Measurements from ENCODE around the gene VMP1. TPM values are rescaled to one million over a fixed set of nuclear protein-coding genes. Genes with fewer than 3 reads are reported as not detected.
A peak's percentile ranks its signal among the peaks of the same experiment; 100 is the strongest.
"Not testable (repeated sequence)": the region's sequence is repeated elsewhere in the genome, so short reads cannot be mapped to it uniquely, and the experiment has no call there.

The VMP1 gene
- total RNA-seq, 1 experiment from 2014 or later: 107 TPM

DNA sequence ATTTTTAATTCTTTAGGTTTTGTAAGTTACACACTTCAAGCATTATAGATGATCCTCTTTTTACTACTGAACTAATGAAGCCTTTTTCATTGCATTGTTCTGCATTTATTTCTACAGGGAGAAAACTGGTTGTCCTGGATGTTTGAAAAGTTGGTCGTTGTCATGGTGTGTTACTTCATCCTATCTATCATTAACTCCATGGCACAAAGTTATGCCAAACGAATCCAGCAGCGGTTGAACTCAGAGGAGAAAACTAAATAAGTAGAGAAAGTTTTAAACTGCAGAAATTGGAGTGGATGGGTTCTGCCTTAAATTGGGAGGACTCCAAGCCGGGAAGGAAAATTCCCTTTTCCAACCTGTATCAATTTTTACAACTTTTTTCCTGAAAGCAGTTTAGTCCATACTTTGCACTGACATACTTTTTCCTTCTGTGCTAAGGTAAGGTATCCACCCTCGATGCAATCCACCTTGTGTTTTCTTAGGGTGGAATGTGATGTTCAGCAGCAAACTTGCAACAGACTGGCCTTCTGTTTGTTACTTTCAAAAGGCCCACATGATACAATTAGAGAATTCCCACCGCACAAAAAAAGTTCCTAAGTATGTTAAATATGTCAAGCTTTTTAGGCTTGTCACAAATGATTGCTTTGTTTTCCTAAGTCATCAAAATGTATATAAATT, 132.3 kb downstream of the VMP1 start:
- Histone ChIP-seq H3K27ac (ENCODE audit: low read depth, low read length, poor library complexity, severe bottlenecking) (peak overlapping the region; percentile 100), H3K4me1 (ENCODE audit: insufficient read depth, low read length, poor library complexity, severe bottlenecking) (peaks cover 23% of the 10 kb centered on the region), H3K4me3 (ENCODE audit: low read depth, low read length, poor library complexity, severe bottlenecking) (peak overlapping the region; percentile 55), H3K36me3 (ENCODE audit: insufficient read depth, low read length, poor library complexity, severe bottlenecking) (peaks cover 13% of the 10 kb centered on the region), H3K27me3 (replicated peaks; ENCODE audit: insufficient read depth, low read depth, low read length, poor library complexity) (no peaks in the 10 kb centered on the region), H3K9me3 (ENCODE audit: low read depth, low read length, poor library complexity, severe bottlenecking) (no peaks in the 10 kb centered on the region)
- BruUV-seq (replicated peaks): no TSS peak
- CTCF ChIA-PET: interaction anchor here (3.3 kb wide), 1 partner anchor 86 kb away, joined by 24 read pairs; no protein-coding TSS in a partner anchor
- TF ChIP-seq, protein P1, sequence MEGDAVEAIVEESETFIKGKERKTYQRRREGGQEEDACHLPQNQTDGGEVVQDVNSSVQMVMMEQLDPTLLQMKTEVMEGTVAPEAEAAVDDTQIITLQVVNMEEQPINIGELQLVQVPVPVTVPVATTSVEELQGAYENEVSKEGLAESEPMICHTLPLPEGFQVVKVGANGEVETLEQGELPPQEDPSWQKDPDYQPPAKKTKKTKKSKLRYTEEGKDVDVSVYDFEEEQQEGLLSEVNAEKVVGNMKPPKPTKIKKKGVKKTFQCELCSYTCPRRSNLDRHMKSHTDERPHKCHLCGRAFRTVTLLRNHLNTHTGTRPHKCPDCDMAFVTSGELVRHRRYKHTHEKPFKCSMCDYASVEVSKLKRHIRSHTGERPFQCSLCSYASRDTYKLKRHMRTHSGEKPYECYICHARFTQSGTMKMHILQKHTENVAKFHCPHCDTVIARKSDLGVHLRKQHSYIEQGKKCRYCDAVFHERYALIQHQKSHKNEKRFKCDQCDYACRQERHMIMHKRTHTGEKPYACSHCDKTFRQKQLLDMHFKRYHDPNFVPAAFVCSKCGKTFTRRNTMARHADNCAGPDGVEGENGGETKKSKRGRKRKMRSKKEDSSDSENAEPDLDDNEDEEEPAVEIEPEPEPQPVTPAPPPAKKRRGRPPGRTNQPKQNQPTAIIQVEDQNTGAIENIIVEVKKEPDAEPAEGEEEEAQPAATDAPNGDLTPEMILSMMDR (conservative IDR thresholded peaks at IDR 0.05; ENCODE audit: low read depth, low read length): no peak
- TF ChIP-seq EZH2 (IDR thresholded peaks at IDR 0.05; ENCODE audit: borderline replicate concordance, low read depth, low read length, poor library complexity, severe bottlenecking): no peak
- intact Hi-C loops (cut with micrococcal nuclease; ENCODE audit: unreplicated experiment): loop anchor here (1.0 to 5.0 kb wide), 3 partner anchors 37 to 86 kb away; no protein-coding TSS in a partner anchor
- DNase-seq (ENCODE audit: low spot score): no peak
- POLR2A ChIA-PET (ENCODE audit: low non-redundant PET): no interaction called here

DNA sequence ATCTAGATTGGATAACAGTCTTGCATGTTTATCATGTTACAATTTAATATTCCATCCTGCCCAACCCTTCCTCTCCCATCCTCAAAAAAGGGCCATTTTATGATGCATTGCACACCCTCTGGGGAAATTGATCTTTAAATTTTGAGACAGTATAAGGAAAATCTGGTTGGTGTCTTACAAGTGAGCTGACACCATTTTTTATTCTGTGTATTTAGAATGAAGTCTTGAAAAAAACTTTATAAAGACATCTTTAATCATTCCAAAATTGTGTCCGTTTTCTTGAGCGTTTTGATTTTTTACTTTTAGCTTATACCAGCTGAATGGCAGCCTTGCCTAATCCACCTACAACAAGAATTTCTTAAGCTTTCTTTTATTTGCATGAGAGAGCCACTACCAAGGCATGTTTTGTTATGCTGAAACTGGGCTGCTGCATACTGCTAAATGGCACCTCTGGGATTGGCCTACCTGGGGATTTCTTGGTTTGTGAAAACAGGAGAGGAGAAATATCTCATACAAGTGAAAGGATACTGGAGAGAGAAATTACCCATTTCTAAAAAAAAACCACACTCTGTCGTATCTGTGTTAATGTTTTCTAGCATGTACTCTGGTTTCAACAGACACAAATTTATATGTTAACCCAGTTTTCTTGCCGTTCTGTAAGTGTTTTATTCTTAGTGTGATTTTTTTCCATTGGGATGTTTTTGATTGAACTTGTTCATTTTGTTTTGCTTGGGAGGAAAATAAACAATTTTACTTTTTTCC, 133.1 kb downstream of the VMP1 start:
- H3K27ac ChIP-seq (ENCODE audit: low read depth, low read length, poor library complexity, severe bottlenecking): peak overlapping the region; percentile 100
- H3K9me3 ChIP-seq (ENCODE audit: low read depth, low read length, poor library complexity, severe bottlenecking): no peaks in the 10 kb centered on the region
- H3K36me3 ChIP-seq (ENCODE audit: insufficient read depth, low read length, poor library complexity, severe bottlenecking): peaks cover 13% of the 10 kb centered on the region
- intact Hi-C loops (cut with micrococcal nuclease; ENCODE audit: unreplicated experiment): no loop called here
- no peaks in the 10 kb centered on the region for H3K27me3 ChIP-seq (replicated peaks; ENCODE audit: insufficient read depth, low read depth, low read length, poor library complexity)
- H3K4me1 ChIP-seq (ENCODE audit: insufficient read depth, low read length, poor library complexity, severe bottlenecking): peaks cover 23% of the 10 kb centered on the region
- POLR2A ChIA-PET (ENCODE audit: low non-redundant PET): interaction anchor here (0.7 kb wide), 1 partner anchor 52 kb away, joined by 5 read pairs; no protein-coding TSS in a partner anchor
- peak overlapping the region; percentile 55 for H3K4me3 ChIP-seq (ENCODE audit: low read depth, low read length, poor library complexity, severe bottlenecking)
- DNase-seq (ENCODE audit: low spot score): no peak
- no peak for TF ChIP-seq EZH2 (IDR thresholded peaks at IDR 0.05; ENCODE audit: borderline replicate concordance, low read depth, low read length, poor library complexity, severe bottlenecking)
- TF ChIP-seq, protein P1 (conservative IDR thresholded peaks at IDR 0.05; ENCODE audit: low read depth, low read length): no peak
- CTCF ChIA-PET: interaction anchor here (1.4 kb wide), 1 partner anchor 86 kb away, joined by 4 read pairs; no protein-coding TSS in a partner anchor
- no TSS peak for BruUV-seq (replicated peaks)

DNA sequence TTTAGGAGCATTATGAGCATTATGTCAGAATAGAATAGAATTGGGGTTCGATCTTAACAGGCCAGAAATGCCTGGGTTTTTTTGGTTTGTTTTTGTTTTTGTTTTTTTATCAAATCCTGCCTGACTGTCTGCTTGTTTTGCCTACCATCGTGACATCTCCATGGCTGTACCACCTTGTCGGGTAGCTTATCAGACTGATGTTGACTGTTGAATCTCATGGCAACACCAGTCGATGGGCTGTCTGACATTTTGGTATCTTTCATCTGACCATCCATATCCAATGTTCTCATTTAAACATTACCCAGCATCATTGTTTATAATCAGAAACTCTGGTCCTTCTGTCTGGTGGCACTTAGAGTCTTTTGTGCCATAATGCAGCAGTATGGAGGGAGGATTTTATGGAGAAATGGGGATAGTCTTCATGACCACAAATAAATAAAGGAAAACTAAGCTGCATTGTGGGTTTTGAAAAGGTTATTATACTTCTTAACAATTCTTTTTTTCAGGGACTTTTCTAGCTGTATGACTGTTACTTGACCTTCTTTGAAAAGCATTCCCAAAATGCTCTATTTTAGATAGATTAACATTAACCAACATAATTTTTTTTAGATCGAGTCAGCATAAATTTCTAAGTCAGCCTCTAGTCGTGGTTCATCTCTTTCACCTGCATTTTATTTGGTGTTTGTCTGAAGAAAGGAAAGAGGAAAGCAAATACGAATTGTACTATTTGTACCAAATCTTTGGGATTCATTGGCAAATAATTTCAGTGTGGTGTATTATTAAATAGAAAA, 133.8 kb downstream of the VMP1 start:
- intact Hi-C loops (cut with micrococcal nuclease; ENCODE audit: unreplicated experiment); BruUV-seq (replicated peaks); H3K9me3 ChIP-seq (ENCODE audit: low read depth, low read length, poor library complexity, severe bottlenecking); DNase-seq (ENCODE audit: low spot score); H3K27me3 ChIP-seq (replicated peaks; ENCODE audit: insufficient read depth, low read depth, low read length, poor library complexity): not testable (repeated sequence)
- Histone ChIP-seq H3K36me3 (ENCODE audit: insufficient read depth, low read length, poor library complexity, severe bottlenecking) (peaks cover 13% of the 10 kb centered on the region), H3K4me3 (ENCODE audit: low read depth, low read length, poor library complexity, severe bottlenecking) (peak overlapping the region; percentile 55), H3K4me1 (ENCODE audit: insufficient read depth, low read length, poor library complexity, severe bottlenecking) (peaks cover 31% of the 10 kb centered on the region), H3K27ac (ENCODE audit: low read depth, low read length, poor library complexity, severe bottlenecking) (peak overlapping the region; percentile 100)
- CTCF ChIA-PET: interaction anchor here (1.4 kb wide), 1 partner anchor 87 kb away, joined by 4 read pairs; no protein-coding TSS in a partner anchor
- POLR2A ChIA-PET (ENCODE audit: low non-redundant PET): interaction anchor here (0.6 to 0.7 kb wide), 2 partner anchors 51 to 98 kb away, joined by 4 to 5 read pairs; no protein-coding TSS in a partner anchor

DNA sequence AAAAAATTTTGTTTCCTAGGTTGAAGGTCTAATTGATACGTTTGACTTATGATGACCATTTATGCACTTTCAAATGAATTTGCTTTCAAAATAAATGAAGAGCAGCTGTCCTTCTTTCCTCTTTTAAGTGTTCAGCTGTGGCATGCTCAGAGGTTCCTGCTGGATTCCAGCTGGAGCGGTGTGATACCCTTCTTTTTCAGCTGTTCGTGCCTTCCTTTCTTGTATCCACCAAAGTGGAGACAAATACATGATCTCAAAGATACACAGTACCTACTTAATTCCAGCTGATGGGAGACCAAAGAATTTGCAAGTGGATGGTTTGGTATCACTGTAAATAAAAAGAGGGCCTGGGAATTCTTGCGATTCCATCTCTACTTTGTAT, 134.4 kb downstream of the VMP1 start:
- H3K4me3 ChIP-seq (ENCODE audit: low read depth, low read length, poor library complexity, severe bottlenecking); BruUV-seq (replicated peaks); H3K27me3 ChIP-seq (replicated peaks; ENCODE audit: insufficient read depth, low read depth, low read length, poor library complexity); DNase-seq (ENCODE audit: low spot score); intact Hi-C loops (cut with micrococcal nuclease; ENCODE audit: unreplicated experiment); H3K9me3 ChIP-seq (ENCODE audit: low read depth, low read length, poor library complexity, severe bottlenecking); CTCF ChIA-PET; H3K27ac ChIP-seq (ENCODE audit: low read depth, low read length, poor library complexity, severe bottlenecking): not testable (repeated sequence)
- H3K36me3 ChIP-seq (ENCODE audit: insufficient read depth, low read length, poor library complexity, severe bottlenecking): peaks cover 13% of the 10 kb centered on the region
- peaks cover 28% of the 10 kb centered on the region for H3K4me1 ChIP-seq (ENCODE audit: insufficient read depth, low read length, poor library complexity, severe bottlenecking)
- POLR2A ChIA-PET (ENCODE audit: low non-redundant PET): interaction anchor here (0.6 kb wide), 1 partner anchor 98 kb away, joined by 4 read pairs; no protein-coding TSS in a partner anchor

Data from A673 (cell line).